ENCODE data around the gene FOXL3.
"Not testable (repeated sequence)": the region's sequence is repeated elsewhere in the genome, so short reads cannot be mapped to it uniquely, and the experiment has no call there.

Gene FOXL3

GRCh38 chr7:255038-255435, 34.9 kb upstream of the FOXL3 start:
- no peak for DNase-seq (ENCODE audit: low read depth in 2 of 2)

- DNase-seq (ENCODE audit: low read depth in 2 of 2): no peak
Observed at GRCh38 chr7:255721-256361, 34.1 kb upstream of the FOXL3 start.

- DNase-seq (ENCODE audit: low read depth in 2 of 2): no peak
Observed at GRCh38 chr7:256461-256940, 33.5 kb upstream of the FOXL3 start.

- no peak for DNase-seq (ENCODE audit: low read depth in 2 of 2)
Observed at GRCh38 chr7:256981-257646, 32.9 kb upstream of the FOXL3 start.

- DNase-seq (ENCODE audit: low read depth in 2 of 2): no peak
Observed at GRCh38 chr7:257647-257992, 32.4 kb upstream of the FOXL3 start.

- no peak for DNase-seq (ENCODE audit: low read depth in 2 of 2)
Observed at GRCh38 chr7:258476-259190, 31.3 kb upstream of the FOXL3 start.

GRCh38 chr7:259191-259505, 30.8 kb upstream of the FOXL3 start:
- DNase-seq (ENCODE audit: low read depth in 2 of 2): no peak

GRCh38 chr7:259751-260405, 30.1 kb upstream of the FOXL3 start:
- no peak for DNase-seq (ENCODE audit: low read depth in 2 of 2)

GRCh38 chr7:260441-261281, 29.3 kb upstream of the FOXL3 start:
- DNase-seq (ENCODE audit: low read depth in 2 of 2): no peak

- DNase-seq (ENCODE audit: low read depth in 2 of 2): no peak
Observed at GRCh38 chr7:261341-262250, 28.4 kb upstream of the FOXL3 start.

GRCh38 chr7:262251-262572, 27.8 kb upstream of the FOXL3 start:
- no peak for DNase-seq (ENCODE audit: low read depth in 2 of 2)

GRCh38 chr7:262631-263311, 27.2 kb upstream of the FOXL3 start:
- not testable (repeated sequence) for DNase-seq (ENCODE audit: low read depth in 2 of 2)

- DNase-seq (ENCODE audit: low read depth in 2 of 2): not testable (repeated sequence)
Observed at GRCh38 chr7:263483-264351, 26.3 kb upstream of the FOXL3 start.

- DNase-seq (ENCODE audit: low read depth in 2 of 2): no peak
Observed at GRCh38 chr7:264541-265191, 25.3 kb upstream of the FOXL3 start.

GRCh38 chr7:265192-265997, 24.6 kb upstream of the FOXL3 start:
- DNase-seq (ENCODE audit: low read depth in 2 of 2): no peak

GRCh38 chr7:265998-266850, 23.7 kb upstream of the FOXL3 start:
- no peak for DNase-seq (ENCODE audit: low read depth in 2 of 2)

Measured in fibroblast of skin of left quadriceps (primary cell).